Mesothelial cell of epicardium (in vitro differentiated cells): ENCODE measurements around the gene ACBD3. TPM values are rescaled to one million over a fixed set of nuclear protein-coding genes. Genes with fewer than 3 reads are reported as not detected.

ENCODE experiments used
- DNase-seq, 2 experiments: peaks; one replicate each; pipeline ENCODE4 v3.0.0; 2021; ENCODE audit warnings: low spot score in 2 of 2; ENCODE audit not compliant: unreplicated experiment in 2 of 2
- H3K27ac Mint-ChIP-seq: 2 replicates; pipeline ENCODE4 v1.8.0; 2021; ENCODE audit warnings: mixed read lengths
- H3K27me3 Mint-ChIP-seq: 2 replicates; pipeline ENCODE4 v1.8.0; 2021; ENCODE audit warnings: low read depth, mixed read lengths
- H3K36me3 Mint-ChIP-seq: 2 replicates; pipeline ENCODE4 v1.8.0; 2021; ENCODE audit warnings: mixed read lengths
- H3K4me1 Mint-ChIP-seq: 2 replicates; pipeline ENCODE4 v1.8.0; 2021; ENCODE audit warnings: mixed read lengths
- H3K4me3 Mint-ChIP-seq: 2 replicates; pipeline ENCODE4 v1.8.0; 2021; ENCODE audit warnings: mild to moderate bottlenecking, moderate library complexity, mixed read lengths
- H3K9me3 Mint-ChIP-seq: 2 replicates; pipeline ENCODE4 v1.8.0; 2021; ENCODE audit warnings: mixed read lengths
- CTCF ChIP-seq: fragments of 200-600 bp; sonication (generic); IDR thresholded peaks from one replicate; pipeline ENCODE4 v1.5.0; 2021; ENCODE audit warnings: antibody characterized with exemption; ENCODE audit not compliant: unreplicated experiment
- total RNA-seq: library from RNA; stranded (reverse); gene quantifications from 3 replicates; pipeline ENCODE4 v1.2.1, GENCODE V29; 2021

ACBD3 gene
- total RNA-seq, 1 donor from 2014 or later = 44.7 TPM

GRCh38 chr1:226215239-226215638 is 28.7 kb upstream of the ACBD3 start:
- Mint-ChIP-seq H3K27ac (peak overlapping the region; percentile 33), H3K36me3 (no peaks in the 10 kb centered on the region)
- DNase-seq = no peak

GRCh38 chr1:226212545-226212944 is 26.0 kb upstream of the ACBD3 start:
- Mint-ChIP-seq H3K4me1 (peaks cover 15% of the 10 kb centered on the region), H3K9me3 (no peaks in the 10 kb centered on the region), H3K27ac (no peak overlapping the region), H3K4me3 (no peak overlapping the region), H3K27me3 (no peaks in the 10 kb centered on the region), H3K36me3 (no peaks in the 10 kb centered on the region)
- no peak for DNase-seq
- TF ChIP-seq CTCF = no peak

More at GRCh38 chr1:226215239-226215638, 28.7 kb upstream of the ACBD3 start:
- no peaks in the 10 kb centered on the region for H3K9me3 Mint-ChIP-seq
- H3K4me1 Mint-ChIP-seq = peaks cover 11% of the 10 kb centered on the region
- no peaks in the 10 kb centered on the region for H3K27me3 Mint-ChIP-seq
- H3K4me3 Mint-ChIP-seq = no peak overlapping the region
- TF ChIP-seq CTCF = no peak

GRCh38 chr1:226211181-226211821 is 24.8 kb upstream of the ACBD3 start:
- no peak for DNase-seq
- no peaks in the 10 kb centered on the region for H3K27me3 Mint-ChIP-seq
- H3K9me3 Mint-ChIP-seq = no peaks in the 10 kb centered on the region
- peaks cover 15% of the 10 kb centered on the region for H3K4me1 Mint-ChIP-seq
- no peak overlapping the region for H3K4me3 Mint-ChIP-seq
- no peaks in the 10 kb centered on the region for H3K36me3 Mint-ChIP-seq
- no peak overlapping the region for H3K27ac Mint-ChIP-seq
- TF ChIP-seq CTCF = no peak

GRCh38 chr1:226210571-226211176 is 24.1 kb upstream of the ACBD3 start:
- H3K27ac Mint-ChIP-seq = no peak overlapping the region

GRCh38 chr1:226209307-226210059 is 22.9 kb upstream of the ACBD3 start:
- no peak for DNase-seq
- peaks cover 10% of the 10 kb centered on the region for H3K4me1 Mint-ChIP-seq
- no peaks in the 10 kb centered on the region for H3K36me3 Mint-ChIP-seq
- no peaks in the 10 kb centered on the region for H3K9me3 Mint-ChIP-seq
- no peaks in the 10 kb centered on the region for H3K27me3 Mint-ChIP-seq
- no peak for TF ChIP-seq CTCF
- H3K27ac Mint-ChIP-seq = peak overlapping the region; percentile 11
- no peak overlapping the region for H3K4me3 Mint-ChIP-seq

More at GRCh38 chr1:226210571-226211176, 24.1 kb upstream of the ACBD3 start:
- Mint-ChIP-seq H3K27me3 (no peaks in the 10 kb centered on the region), H3K9me3 (no peaks in the 10 kb centered on the region), H3K4me3 (no peak overlapping the region), H3K4me1 (peaks cover 14% of the 10 kb centered on the region), H3K36me3 (no peaks in the 10 kb centered on the region)
- no peak for TF ChIP-seq CTCF
- no peak for DNase-seq
